LNCaP clone FGC (cell line): Measurements from ENCODE around the gene TAF1C.

ENCODE experiments used
- DNase-seq: peaks from one replicate; pipeline ENCODE4 v3.0.0-alpha.2; 2011; ENCODE audit warnings: low read depth
- H3K4me3 ChIP-seq: 2 replicates; pipeline ENCODE4 v1.5.1; 2011; ENCODE audit warnings: mild to moderate bottlenecking, low read depth, low read length, control low read depth
- CTCF ChIP-seq: IDR thresholded peaks from 2 replicates; pipeline ENCODE4 v1.5.1; 2012; ENCODE audit warnings: mild to moderate bottlenecking; ENCODE audit not compliant: control insufficient read depth, insufficient read depth; ENCODE audit errors: extremely low read depth

The TAF1C gene

GRCh38 chr16:84174396-84174795, 12.5 kb downstream of the TAF1C start:
- no peak for TF ChIP-seq CTCF
- no peak overlapping the region for H3K4me3 ChIP-seq
- no peak for DNase-seq

GRCh38 chr16:84169765-84170310, 17.0 kb downstream of the TAF1C start:
- TF ChIP-seq CTCF, result no peak
- DNase-seq, result no peak
- H3K4me3 ChIP-seq, result no peak overlapping the region

GRCh38 chr16:84166796-84167695, 19.8 kb downstream of the TAF1C start:
- no peak for DNase-seq
- H3K4me3 ChIP-seq, result no peak overlapping the region
- no peak for TF ChIP-seq CTCF

GRCh38 chr16:84165746-84166145, 21.1 kb downstream of the TAF1C start:
- no peak for TF ChIP-seq CTCF
- no peak for DNase-seq
- no peak overlapping the region for H3K4me3 ChIP-seq

GRCh38 chr16:84161801-84162200, 25.1 kb downstream of the TAF1C start:
- DNase-seq, result no peak
- no peak for TF ChIP-seq CTCF
- no peak overlapping the region for H3K4me3 ChIP-seq

GRCh38 chr16:84161037-84161436, 25.8 kb downstream of the TAF1C start:
- no peak overlapping the region for H3K4me3 ChIP-seq
- no peak for TF ChIP-seq CTCF
- no peak for DNase-seq
